ENCODE measurements around the gene HRH3.

HRH3 gene

DNA sequence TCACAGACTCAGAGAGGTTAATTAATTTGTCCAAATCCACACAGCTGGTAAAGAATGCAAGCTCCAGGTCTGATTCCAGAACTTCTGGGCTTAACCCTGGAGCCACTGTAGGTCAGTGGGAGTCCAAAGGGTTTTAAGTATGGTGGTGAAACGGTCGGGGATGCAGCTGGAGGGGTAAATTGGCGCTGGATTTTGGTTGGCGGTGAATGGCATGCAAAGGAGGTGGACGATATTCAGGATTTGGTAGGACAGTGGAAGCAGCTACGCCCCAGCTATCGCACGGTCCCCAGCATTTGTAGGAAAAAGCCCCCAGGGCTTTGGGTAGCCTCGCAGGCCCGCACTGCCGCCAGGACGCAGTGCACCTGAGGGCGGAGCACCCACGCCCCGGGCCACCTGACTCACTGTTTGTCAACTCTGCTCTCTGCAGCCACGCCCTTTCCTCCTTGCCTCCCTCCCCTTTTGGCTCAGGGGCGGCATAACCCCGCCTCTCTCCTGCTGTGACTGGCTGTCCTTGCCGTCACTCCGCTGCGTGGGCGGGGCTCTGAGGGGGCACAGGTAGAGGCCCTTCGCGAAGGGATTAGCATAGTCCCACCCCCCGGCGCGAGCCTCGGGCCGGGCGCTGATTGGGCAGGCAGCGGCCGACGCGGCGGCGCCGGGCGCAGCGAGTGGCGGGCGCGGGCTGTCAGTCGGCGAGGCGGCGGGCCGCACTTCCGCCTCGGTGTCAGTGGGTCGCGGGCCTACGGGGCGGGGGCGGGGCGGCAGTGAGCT, 17.9 kb upstream of the HRH3 start, which contains the start of gene OSBPL2:
TSS of gene OSBPL2 (plus strand) at position 721 of the 768 bp plus-strand sequence. CDS start 17,664 bp downstream, outside the sequence.
- peak; percentile 94 for DNase-seq (ENCODE audit: extremely low read depth, low read depth)
- TF ChIP-seq, protein P1, sequence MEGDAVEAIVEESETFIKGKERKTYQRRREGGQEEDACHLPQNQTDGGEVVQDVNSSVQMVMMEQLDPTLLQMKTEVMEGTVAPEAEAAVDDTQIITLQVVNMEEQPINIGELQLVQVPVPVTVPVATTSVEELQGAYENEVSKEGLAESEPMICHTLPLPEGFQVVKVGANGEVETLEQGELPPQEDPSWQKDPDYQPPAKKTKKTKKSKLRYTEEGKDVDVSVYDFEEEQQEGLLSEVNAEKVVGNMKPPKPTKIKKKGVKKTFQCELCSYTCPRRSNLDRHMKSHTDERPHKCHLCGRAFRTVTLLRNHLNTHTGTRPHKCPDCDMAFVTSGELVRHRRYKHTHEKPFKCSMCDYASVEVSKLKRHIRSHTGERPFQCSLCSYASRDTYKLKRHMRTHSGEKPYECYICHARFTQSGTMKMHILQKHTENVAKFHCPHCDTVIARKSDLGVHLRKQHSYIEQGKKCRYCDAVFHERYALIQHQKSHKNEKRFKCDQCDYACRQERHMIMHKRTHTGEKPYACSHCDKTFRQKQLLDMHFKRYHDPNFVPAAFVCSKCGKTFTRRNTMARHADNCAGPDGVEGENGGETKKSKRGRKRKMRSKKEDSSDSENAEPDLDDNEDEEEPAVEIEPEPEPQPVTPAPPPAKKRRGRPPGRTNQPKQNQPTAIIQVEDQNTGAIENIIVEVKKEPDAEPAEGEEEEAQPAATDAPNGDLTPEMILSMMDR (IDR thresholded peaks at IDR 0.05; ENCODE audit: low read depth, low read length), result no peak

DNA sequence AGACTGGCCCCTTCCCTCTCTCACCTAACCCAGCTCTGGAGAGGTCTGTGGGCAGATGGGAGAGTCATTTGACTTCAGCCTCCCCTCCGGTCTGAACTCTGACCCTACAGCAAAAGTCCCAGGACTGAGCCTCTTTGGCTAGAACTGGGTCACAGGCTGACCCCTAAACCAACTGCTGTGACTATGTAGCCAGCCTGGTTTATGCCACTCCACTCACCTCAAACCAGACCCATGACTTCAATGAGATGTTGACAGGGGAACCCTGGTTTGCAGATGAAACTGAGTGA, 17.4 kb upstream of the HRH3 start:
- TF ChIP-seq, protein P1 (IDR thresholded peaks at IDR 0.05; ENCODE audit: low read depth, low read length), result no peak
- no peak for DNase-seq (ENCODE audit: extremely low read depth, low read depth)

DNA sequence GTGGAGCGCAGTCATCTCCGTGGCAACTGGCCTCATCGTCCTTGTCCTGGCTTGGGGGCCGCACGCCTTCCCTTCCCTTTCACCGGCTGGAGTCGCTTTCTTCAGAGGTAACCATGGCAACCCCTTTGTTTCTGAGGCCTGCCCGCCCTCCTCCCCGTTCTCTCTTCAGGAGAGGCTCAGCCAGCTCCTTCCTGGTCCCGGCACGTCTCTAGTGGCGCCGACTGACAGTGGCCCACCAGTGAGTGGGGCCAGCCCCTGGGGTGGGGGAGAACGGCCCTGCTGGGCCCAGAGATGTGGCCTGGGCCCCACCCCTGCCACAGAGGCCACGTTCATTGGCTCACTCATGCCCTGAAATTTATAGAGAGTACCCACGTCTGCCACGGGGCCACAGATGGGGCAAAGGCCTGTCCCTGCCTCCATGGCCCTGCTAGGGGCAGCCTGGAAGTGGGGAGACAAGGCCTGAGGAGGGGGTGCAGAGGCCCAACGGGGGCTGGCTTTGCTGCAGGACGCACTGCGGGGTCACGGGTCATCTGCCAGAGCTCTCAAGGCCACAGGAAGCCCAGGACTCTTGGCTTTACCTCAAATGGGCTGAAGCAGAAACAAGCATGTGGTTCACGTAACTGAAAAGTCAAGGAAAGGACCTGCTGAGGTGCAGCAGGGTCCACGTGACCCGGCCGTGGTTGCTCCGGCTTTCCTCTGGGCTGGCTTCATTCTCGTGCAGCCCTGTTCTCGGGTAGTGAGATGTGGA, 16.9 kb upstream of the HRH3 start:
- TF ChIP-seq, protein P1 (IDR thresholded peaks at IDR 0.05; ENCODE audit: low read depth, low read length), result no peak
- no peak for DNase-seq (ENCODE audit: extremely low read depth, low read depth)

DNA sequence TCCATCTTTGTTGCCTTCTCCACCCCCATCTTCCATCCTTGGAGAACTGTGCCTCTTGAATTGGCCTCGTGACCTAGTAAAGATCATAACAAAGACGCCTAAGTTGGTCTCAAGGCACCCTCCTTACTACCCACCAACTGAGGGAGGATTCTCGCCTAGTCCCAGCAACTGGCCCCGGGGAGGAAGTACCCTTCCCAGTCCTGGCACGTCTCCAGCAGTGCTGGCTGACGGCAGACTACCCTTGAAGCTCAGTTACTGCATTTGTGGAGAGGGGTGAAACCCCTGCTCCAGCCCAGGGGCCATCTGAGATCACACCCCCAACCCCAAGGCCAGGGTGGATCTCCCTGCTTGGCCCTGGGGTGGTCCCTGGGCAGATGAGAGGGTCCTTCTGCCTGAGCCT, 16.1 kb upstream of the HRH3 start:
- TF ChIP-seq, protein P1 (IDR thresholded peaks at IDR 0.05; ENCODE audit: low read depth, low read length), result no peak
- DNase-seq (ENCODE audit: extremely low read depth, low read depth), result no peak

DNA sequence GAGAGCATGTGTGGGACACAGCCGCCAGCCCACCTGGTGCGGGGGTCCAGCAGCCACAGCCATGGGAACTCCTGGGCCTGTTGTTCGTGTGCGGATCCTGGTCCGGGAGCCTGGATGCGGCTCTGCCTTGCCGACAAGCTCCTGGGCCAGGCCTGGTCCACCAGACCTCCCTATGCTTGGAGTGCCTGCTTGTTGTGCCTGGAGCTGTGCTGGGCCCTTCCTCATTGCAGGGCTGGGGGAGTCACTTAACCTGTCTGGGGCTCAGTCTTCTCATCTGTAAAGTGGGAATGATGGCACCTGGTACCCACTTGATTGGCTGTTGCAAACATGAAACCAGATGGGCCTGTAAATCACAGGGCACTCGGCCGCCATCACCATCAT, 15.7 kb upstream of the HRH3 start:
- TF ChIP-seq, protein P1 (IDR thresholded peaks at IDR 0.05; ENCODE audit: low read depth, low read length), result no peak
- DNase-seq (ENCODE audit: extremely low read depth, low read depth), result no peak

DNA sequence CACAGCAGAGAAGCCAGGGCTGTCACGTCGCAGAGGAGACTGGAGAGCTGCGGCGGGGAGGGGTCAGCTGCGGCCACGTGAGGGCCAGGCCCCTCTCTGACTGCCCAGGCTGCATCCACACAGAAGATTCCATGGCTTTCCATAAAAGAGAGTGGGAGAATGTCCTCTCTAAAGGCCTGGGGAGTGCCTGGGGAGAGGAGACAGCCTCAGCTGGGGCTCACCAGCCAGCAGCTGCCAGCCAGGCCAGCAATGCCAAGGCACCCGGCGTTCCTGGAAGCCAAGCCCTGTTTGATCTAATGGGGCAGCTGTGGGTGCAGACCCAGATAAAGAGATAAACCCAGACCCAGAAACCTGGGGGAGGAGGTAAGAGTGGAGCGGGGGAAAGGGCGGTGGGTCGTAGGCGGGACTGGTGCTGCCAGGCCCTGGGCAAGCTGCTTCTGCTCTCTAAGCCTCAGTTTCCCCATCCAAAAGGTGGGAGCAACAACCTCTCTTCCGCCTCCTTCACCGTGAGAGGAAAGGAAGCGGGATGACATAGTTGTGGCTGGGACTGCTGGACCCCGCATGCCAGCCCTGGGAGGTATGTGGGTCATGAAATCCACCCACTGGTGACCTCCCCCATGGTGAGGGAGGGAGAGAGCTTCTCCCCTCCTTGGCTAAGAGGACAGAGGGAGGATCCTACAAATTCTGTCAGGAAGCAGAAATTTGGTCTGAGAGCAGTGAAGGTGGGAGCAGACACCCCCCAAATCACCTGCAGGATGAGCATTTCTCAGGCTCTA, 15.1 kb upstream of the HRH3 start:
- no peak for DNase-seq (ENCODE audit: extremely low read depth, low read depth)
- TF ChIP-seq, protein P1 (IDR thresholded peaks at IDR 0.05; ENCODE audit: low read depth, low read length), result no peak

DNA sequence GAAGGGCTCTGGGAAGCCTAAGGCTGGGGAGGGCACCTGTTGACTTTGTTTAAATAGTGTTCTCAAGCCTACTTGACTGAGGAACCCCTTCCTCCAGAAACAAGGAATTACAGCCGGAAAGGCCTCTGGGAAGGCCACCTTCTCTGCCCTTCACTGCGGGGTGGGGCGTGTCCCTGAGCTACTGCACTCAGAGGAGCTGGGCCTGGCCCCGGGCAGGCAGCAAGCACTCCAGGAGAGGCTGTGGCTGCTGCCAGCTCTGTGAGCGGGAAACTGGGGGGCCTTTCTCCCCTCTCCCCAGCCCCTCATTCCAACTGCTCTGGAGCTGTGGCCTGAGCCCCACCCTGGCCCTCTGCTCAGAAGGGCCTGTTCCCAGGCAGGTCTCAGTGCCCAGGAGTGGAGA, 14.3 kb upstream of the HRH3 start:
- TF ChIP-seq, protein P1 (IDR thresholded peaks at IDR 0.05; ENCODE audit: low read depth, low read length), result no peak
- DNase-seq (ENCODE audit: extremely low read depth, low read depth), result no peak

Data from AG09319 (cell line).